Measurements from ENCODE around the gene ELFN2. TPM values are rescaled to one million over a fixed set of nuclear protein-coding genes. Genes with fewer than 3 reads are reported as not detected.
"Not testable (repeated sequence)": the region's sequence is repeated elsewhere in the genome, so short reads cannot be mapped to it uniquely, and the experiment has no call there.

The ELFN2 gene
- total RNA-seq, 1 donor from 2014 or later, result 0.22 TPM

DNA sequence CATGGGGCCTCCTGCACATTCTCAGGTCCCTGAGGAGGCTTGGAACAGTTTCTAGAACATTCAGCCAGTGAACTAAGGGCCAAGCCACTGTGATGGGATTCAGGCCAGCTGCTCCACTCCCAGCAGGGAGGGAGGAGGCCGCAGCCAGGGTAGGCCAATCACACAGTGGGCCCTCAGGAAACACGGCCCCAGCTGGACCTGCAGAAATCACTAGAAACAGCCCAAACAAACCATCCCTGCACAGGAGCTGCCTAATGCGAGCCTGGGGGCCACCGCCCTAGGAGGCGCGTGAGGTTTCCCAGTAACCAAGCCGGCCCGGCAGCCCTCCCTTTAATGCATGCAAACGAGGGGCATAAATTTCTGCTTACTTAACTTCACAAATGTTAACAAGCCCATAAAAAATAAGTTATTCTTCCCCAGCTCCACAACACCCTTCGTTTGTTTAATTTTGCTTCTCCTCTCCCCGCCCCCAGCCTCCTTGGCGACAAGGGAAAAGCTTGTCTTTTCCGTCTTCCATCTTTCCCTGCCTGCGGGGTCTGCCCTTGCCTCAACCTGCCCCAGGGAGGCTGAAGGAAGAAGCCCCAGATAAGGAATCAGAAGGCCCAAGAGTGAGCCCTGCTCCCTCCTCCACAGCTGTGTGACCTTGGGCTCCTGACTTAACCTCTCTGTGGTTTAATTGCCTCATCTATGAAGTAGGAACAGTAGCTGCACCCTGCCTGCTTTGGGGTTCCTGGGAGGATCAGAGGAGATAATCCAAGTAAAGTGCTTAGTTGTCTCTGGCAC, 25.7 kb downstream of the ELFN2 start:
- intact Hi-C loops (cut with DNase I), result no loop called here
- peak; percentile 83 for ATAC-seq
- DNase-seq (ENCODE audit: missing footprints), result no peak

DNA sequence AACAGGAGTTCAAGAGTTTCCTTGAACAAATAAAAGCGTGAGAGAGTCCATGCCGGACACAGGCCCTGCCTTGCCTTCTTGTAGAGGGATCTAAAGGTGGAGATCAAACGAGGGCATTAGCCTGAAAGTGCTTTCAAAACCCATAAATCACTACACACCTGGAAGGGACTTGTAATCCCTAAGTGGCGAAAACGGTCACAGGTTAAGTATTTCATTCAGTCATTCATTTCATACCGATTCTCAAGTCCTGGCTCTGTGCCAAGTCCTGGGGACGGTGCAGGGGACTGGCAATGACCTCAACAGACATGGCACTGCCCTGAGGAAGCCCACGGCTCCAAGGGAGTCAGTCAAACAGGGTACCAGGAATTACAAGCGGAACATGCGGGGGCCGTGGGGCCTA, 26.6 kb downstream of the ELFN2 start:
- intact Hi-C loops (cut with DNase I), result no loop called here
- ATAC-seq, result no peak
- no peak for DNase-seq (ENCODE audit: missing footprints)

DNA sequence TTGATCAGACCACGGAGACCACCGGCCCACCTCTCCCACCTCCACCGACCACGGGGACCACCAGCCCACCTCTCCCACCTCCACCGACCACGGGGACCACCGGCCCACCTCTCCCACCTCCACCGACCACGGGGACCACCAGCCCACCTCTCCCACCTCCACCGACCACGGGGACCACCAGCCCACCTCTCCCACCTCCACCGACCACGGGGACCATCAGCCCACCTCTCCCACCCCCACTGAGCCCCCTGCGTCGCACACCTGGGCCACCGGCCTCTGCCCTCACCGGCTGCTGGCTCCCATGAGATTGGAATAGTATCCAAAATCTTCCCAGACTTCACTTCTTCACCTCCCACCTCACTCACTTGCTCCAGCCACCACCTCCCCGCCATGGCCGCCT, 27.8 kb downstream of the ELFN2 start:
- intact Hi-C loops (cut with DNase I); DNase-seq (ENCODE audit: missing footprints); ATAC-seq: not testable (repeated sequence)

DNA sequence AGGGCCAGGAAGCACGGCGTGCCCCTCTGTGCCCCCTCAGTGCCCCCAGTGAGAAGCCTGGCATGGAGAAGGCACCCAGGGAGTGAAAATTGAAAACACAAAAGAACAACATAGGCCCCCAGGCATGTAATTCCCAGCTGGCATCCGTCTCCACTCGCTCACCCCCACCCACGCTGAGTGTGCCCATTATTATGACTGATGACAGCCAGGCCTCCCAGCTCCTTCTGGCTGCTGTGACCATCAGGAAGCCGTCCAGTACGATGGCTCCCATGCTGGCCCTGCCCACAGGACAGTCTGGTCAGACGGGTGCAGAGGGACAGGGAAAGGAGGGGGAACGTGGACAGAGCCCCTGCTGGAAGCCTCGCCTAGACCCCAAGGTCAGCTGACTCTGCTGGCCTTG, 30.1 kb downstream of the ELFN2 start:
- ATAC-seq, result no peak
- intact Hi-C loops (cut with DNase I), result no loop called here

DNA sequence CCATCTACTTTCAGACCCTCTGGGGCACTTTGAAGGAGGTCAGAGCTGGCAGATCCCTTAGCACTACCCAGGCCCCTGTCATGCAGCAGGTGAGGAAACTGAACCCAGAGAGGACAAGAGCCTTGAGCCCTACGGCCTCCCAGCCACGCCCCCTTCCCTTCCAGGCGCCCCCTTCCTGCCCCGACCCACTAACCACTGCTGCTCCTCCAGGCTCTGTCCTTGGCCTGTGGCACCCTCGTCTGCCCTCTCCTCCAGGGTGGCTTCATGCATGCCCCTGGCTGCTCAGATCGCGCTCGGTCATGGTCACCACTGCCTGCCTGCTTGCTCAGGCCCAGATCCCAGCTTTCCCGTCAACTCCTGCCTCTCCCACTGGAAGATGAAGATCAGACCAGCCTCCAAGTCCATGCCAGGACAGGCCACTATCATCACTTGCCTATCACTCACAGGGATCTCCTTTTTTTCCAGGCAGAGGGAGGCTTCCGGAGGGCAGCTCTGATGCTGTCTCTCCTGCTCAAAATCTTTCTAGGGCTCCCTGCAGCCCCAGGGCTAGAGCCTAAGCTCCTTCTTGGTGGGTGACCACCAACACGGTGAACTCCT, 30.7 kb downstream of the ELFN2 start:
- no peak for DNase-seq (ENCODE audit: missing footprints)
- ATAC-seq, result no peak
- intact Hi-C loops (cut with DNase I), result no loop called here

More for the DNA sequence above, 30.1 kb downstream of the ELFN2 start:
- DNase-seq (ENCODE audit: missing footprints), result no peak

DNA sequence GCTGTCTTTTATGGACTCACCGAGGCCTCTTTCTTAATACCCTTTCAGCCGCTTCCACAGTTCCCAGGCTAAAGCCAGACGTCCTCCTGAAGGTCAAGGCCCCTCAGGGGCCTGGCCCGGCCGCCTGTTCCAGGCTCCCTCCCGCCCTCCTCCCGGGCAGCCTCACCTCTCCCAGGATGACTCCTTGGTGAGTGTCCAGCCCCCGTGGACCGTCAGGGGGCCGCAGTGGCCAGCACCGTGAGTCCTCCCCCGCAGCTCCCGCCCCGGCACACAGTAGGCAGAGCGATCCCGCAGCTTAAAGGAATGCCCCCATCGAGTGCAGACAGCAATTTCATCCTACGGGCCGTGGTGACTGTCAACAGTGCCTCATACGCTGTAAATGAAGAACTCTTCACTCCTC, 32.9 kb downstream of the ELFN2 start:
- no peak for ATAC-seq
- no peak for DNase-seq (ENCODE audit: missing footprints)
- intact Hi-C loops (cut with DNase I), result no loop called here

DNA sequence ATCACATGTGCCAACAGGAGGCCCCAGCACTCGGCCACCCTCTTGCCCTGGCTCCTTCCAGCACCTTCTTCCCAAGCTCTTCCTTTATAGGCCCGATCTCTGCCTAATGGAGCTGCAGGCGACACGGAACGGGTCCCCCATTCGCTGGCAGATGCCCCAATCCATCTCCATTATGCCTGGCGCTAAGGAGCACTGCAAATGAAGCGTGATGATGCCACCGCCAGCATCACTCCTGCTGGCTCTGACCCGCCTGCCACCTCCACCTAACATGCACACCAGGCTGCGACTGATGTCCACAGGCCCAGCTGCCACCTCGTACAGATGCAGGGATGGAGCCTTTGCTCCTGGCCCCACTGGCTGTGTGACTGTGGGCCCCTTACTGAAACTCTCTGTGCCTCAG, 33.5 kb downstream of the ELFN2 start:
- ATAC-seq (no peak), DNase-seq (ENCODE audit: missing footprints) (no peak)
- intact Hi-C loops (cut with DNase I), result no loop called here

DNA sequence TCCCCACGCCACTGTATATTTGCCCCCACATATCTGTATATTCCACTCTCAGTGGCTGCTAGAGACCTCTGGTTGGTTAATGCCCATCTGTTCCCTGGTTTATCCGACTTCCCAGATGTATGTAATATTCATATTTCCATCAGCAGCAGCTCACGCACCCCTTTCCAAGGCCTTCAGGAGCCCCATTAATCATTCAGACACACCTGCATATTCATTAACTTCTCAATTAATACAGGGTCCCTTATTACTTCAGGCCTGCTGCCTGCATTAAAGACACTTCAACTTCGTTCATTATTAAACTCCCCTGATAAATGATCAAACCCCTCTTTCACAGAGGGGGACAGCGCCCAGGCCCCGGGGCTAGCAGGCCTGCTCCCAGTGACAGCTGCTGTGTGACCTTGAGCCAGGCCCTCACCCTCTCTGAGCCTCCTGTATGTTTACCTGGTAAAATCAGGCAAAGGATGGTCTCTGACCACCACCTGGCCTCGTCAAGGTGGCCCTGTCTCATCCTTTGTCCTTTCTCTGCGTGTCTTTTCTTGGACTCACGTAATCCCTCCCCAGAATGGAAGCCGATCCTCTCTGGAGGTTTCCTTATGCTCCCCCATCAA, 34.5 kb downstream of the ELFN2 start:
- no peak for DNase-seq (ENCODE audit: missing footprints)
- intact Hi-C loops (cut with DNase I), result no loop called here
- ATAC-seq, result no peak

DNA sequence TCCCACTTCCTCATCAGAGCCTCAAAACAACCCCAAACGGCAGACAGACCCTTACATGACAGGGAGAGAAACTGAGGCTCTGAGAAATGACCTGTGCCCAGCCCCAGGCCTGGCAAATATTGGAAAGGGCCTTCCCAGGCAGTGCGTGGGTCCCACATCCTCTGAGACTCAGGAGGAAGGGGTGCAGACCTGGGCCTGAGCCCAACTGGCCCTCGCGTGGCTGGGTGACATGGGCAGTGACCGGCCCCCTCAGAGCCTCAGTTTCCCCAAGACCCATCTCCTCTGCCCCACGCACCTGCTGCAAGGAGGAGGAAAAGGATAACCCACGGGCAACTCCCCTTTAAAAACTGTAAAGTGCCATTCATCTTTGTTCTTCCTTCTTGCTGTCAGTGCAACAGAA, 35.6 kb downstream of the ELFN2 start:
- DNase-seq (ENCODE audit: missing footprints), result no peak
- intact Hi-C loops (cut with DNase I), result no loop called here
- no peak for ATAC-seq

DNA sequence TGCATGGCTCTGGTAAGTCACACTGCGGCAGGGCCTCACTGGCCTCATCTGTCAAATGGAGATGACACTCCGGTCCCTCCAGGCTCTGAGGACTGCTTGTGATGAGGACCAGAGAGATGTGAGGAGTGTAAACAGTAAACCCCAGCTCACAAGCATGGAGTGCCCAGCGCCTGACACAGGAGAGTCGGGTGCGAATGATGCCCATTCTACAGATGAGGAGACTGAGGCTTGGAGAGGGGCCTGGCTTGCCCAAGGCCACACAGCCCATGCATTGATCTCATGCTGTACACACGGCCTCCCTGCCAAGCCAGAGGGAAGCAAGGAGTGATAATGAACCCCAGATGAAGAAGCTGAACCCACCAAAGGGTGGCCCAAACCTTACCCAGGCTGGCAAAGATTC, 37.2 kb downstream of the ELFN2 start:
- intact Hi-C loops (cut with DNase I), result no loop called here
- ATAC-seq, result no peak
- DNase-seq (ENCODE audit: missing footprints), result no peak

DNA sequence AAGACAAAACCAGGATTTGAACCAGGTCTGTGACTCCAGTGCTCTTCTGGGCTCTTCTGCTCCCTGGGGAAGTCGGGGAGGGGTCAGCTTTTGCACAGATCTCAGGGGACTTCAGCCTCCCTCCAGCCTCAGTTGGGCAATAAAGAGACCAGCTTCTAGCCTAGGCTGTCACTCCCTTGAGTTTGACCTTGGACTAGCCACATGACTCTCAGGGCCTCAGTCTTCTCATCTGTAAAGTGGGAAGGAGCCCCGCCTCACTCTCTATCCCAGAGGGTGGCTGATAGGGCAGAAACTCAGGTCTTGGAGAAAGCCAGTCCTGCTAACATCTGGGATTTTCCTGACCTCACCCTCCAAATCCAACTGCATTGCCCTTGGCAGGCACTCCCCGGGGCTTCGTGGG, 38.7 kb downstream of the ELFN2 start:
- no peak for ATAC-seq
- DNase-seq (ENCODE audit: missing footprints), result no peak
- intact Hi-C loops (cut with DNase I), result no loop called here

DNA sequence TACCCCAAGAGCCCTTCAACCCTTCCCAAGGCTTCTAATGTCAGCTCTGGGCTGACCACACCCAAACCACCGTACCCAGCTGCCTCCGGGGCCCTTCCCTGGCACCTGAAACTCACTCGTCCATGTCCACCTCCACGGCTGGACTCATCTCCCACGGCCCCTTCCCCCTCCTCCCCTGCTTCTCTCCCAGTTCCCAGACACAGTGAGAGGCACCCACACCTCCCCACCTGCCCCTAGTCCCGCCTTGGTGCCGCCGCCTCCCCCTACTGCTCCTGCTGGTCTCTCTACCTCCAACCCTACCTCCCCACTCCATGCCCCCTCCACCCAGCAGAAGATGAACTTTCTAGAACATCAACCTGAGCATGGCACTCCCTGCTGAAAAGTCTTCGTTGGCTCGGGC, 39.5 kb downstream of the ELFN2 start:
- no peak for ATAC-seq
- no peak for DNase-seq (ENCODE audit: missing footprints)
- intact Hi-C loops (cut with DNase I), result no loop called here

DNA sequence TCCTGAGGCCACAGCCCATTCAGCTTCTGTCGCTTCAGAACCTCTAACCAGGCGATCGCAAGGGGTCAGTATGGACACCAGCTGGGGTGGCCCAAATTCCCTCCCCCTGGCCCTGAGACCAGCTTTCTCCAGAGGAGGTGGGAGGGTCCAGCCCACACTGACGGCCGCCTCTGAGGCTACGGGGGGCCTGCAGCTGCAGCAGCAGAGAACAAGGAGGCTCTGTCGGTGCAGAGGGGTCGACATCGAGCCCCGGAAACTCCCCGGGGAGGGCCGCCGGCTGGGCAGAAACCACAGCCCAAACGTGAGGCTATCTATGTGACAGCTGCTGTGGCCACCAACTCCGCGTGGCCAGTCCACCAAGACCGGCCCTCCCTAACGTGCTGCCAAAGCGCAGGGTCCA, 40.8 kb downstream of the ELFN2 start:
- intact Hi-C loops (cut with DNase I), result no loop called here
- ATAC-seq (no peak), DNase-seq (ENCODE audit: missing footprints) (no peak)

DNA sequence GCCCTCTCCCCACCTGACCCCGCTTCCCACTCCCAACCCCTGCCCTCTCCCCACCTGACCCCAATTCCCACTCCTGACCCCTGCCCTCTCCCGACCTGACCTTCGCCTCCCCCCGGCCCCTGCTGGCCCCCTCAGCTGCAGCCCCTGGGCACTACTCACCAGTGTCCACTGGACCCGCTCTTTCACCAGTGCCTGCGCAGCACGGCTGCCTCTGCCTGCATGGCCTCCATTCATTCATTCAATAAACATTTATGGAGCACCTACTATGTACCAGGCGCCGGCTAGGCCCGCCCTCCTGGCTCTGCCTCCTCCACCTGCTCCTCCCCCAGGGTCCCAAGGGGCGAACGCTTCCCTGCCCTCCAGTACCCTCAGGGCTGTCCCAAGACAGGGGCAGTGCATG, 42.6 kb downstream of the ELFN2 start:
- intact Hi-C loops (cut with DNase I), result no loop called here
- no peak for ATAC-seq
- no peak for DNase-seq (ENCODE audit: missing footprints)

DNA sequence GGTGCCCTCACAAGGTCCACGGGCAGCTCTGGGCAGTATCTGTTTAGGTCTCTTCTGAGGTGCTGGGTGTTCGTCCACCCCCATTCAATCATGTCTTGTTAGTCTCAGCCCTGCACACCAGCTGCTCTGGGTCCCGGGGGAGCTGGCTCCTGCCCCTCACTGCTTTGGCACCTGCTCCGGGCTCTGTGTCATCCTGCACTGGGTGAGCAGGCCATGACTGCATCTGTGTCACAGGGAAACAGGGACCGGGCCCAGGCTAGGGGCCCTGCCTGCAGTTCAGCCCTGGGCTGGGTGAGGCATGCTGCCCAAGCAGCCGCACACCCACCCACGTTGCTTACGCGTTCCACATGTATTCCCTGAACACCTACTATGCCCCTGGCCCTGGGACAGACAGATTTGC, 43.9 kb downstream of the ELFN2 start:
- intact Hi-C loops (cut with DNase I), result no loop called here
- DNase-seq (ENCODE audit: missing footprints) (no peak), ATAC-seq (no peak)

DNA sequence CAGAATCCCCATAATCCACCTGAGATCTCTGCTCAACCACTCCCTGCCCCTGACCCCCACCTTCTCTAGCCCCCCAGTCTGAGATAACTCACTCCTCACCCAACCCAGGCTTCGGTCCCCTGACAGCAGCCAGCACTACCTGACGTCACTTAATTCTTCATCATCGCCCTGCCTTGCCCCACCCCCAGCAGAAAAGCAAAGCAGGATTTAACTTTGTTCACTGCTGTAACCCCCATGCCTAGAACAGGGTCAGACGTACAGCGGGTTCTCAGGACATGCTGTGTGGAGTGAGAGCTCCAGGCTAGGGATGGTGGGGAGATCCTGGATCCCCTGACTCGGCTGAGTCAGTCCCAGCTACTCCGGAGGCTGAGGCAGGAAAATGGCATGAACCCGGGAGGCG, 45.8 kb downstream of the ELFN2 start:
- intact Hi-C loops (cut with DNase I), result no loop called here
- DNase-seq (ENCODE audit: missing footprints) (no peak), ATAC-seq (no peak)

DNA sequence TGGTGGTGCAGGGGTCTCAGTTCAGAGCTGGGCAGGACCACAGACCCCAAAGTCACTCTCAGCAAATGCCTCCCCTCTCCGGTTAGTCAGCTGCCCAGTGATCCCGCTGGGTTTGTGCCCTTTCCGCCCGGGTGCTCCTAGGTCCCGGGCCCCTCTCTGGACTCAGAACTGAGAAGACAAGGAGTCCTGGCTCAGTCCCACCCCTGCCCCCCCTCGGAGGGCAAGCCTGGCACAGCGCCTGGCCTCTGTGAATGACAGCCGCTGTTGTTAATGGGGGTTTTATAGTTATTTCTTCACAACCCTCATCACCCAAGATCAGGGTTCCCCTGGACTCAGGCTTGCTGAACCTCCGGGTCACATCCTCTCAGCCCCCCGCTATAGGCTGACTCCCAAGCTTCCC, 47.6 kb downstream of the ELFN2 start:
- intact Hi-C loops (cut with DNase I), result no loop called here
- no peak for DNase-seq (ENCODE audit: missing footprints)
- ATAC-seq, result no peak

DNA sequence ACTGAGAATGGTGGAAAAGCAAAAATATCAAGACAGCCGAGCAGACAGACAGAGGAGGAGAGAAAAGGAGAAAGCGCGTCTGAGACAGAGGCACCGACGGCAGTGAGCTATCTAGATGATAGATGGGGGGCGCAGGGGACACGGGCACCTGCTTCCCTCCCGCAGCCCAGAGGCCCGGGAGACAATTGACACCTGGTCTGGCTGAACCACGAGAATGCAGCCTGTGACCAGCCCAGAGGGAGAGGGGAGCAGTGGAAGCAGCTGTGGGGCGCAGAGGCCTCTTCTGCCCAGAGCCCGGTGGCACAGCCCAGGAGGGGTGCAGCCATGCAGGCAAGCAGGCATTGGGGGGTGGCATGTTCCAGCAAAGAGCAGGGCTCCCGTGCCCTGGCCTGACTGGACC, 48.2 kb downstream of the ELFN2 start:
- DNase-seq (ENCODE audit: missing footprints) (no peak), ATAC-seq (no peak)
- intact Hi-C loops (cut with DNase I), result no loop called here

DNA sequence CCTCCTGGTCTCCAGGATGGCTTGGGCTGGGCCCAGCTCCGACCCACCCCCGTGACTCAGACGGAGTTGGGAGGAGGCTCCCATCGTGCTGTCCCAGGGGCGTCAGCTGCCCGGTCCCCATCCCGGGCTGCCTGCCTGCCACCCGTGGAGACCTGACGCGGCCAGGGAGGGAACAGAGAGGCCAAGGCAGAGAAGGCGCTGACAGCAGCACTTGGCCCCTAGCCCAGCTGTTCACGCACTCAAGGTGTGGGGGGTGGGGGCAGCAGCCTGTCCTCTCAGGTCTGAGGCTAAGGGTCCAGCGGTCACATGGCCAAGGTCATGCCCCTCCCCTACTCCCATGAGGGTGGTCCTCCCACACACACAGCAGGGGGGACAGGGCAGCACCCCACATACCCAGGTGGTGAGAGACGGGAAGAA, 48.6 kb downstream of the ELFN2 start:
- ATAC-seq (no peak), DNase-seq (ENCODE audit: missing footprints) (no peak)
- intact Hi-C loops (cut with DNase I), result no loop called here

DNA sequence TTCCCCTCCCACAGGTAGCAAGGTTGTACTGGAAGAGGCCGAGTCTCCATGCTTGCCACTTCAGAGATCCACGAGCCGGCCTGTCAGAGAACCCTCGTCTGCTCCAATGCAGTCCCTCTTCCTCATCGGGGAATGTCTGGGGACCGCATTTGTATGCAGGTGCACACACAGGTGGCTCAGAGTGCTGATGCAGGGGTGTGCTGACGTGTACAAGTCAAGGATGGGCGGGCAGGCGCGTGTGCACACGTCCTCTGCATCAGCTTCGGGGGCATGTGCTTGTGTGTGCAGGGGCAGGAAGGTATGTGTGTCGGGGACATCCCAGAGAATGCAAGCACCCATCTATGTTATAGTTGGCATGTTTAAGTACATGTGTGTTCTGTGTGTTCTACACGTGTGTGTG, 49.4 kb downstream of the ELFN2 start:
- intact Hi-C loops (cut with DNase I), result no loop called here
- ATAC-seq, result no peak
- no peak for DNase-seq (ENCODE audit: missing footprints)
